ENCODE data around the gene AUTS2. TPM values are rescaled to one million over a fixed set of nuclear protein-coding genes. Genes with fewer than 3 reads are reported as not detected.

AUTS2 gene
- total and polyA plus RNA-seq, 2 of the 8 experiments (the other 6 are each of a cell fraction or from before 2014, with no cell fraction given), result 25.9 to 101 TPM

DNA sequence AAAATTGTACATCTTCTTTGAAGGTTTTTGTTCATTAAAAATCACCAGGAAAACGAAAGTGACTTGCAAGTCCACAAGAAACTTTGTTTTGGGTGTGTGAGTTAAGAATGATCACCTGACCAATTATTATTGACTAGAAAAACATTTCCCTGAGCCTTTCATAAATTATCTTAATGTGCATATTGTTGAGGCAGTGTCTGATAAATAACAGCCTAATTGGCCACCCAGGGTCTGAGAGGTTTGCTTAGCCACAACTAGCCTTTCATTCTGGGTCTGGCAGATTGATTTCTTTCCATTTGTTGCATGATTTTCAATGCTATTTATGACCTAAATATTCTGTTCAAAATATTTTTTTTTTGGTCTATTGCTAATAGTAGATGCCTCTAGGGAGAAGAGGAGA, 152.8 kb downstream of the AUTS2 start:
- H3K23ac ChIP-seq (ENCODE audit: insufficient read length), result no peak overlapping the region
- FAIRE-seq, result no peak
- TF ChIP-seq CBX5 (IDR thresholded peaks at IDR 0.05; ENCODE audit: low read depth, low read length), result no peak
- TF ChIP-seq, protein P1, sequence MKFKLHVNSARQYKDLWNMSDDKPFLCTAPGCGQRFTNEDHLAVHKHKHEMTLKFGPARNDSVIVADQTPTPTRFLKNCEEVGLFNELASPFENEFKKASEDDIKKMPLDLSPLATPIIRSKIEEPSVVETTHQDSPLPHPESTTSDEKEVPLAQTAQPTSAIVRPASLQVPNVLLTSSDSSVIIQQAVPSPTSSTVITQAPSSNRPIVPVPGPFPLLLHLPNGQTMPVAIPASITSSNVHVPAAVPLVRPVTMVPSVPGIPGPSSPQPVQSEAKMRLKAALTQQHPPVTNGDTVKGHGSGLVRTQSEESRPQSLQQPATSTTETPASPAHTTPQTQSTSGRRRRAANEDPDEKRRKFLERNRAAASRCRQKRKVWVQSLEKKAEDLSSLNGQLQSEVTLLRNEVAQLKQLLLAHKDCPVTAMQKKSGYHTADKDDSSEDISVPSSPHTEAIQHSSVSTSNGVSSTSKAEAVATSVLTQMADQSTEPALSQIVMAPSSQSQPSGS (IDR thresholded peaks at IDR 0.05; ENCODE audit: low read length), result no peak
- no peak for TF ChIP-seq POLR2AphosphoS5 (IDR thresholded peaks at IDR 0.05; ENCODE audit: low read depth, low read length)
- TF ChIP-seq SUZ12 (IDR thresholded peaks at IDR 0.05; ENCODE audit: low read length), result no peak
- TF ChIP-seq JUN (IDR thresholded peaks at IDR 0.05; ENCODE audit: low read depth, low read length), result no peak
- TF ChIP-seq CREB1 (IDR thresholded peaks at IDR 0.05), result no peak
- no peak for TF ChIP-seq NRF1 (IDR thresholded peaks at IDR 0.05; ENCODE audit: low read depth, low read length)
- no peak for TF ChIP-seq POU5F1 (IDR thresholded peaks at IDR 0.05; ENCODE audit: low read depth, low read length)
- no peak for TF ChIP-seq NANOG (IDR thresholded peaks at IDR 0.05; ENCODE audit: insufficient read depth, low read depth, low read length, poor library complexity, severe bottlenecking)
- no peak for TF ChIP-seq TAF7 (optimal IDR thresholded peaks at IDR 0.05; ENCODE audit: borderline replicate concordance, low read depth, low read length)
- TF ChIP-seq SIN3A (conservative IDR thresholded peaks at IDR 0.05 in 1 of 2, IDR thresholded peaks at IDR 0.05 in 1 of 2; ENCODE audit: low read depth in 1 of 2, low read length in 2 of 2), result no peak
- TF ChIP-seq BCL11A (IDR thresholded peaks at IDR 0.05; ENCODE audit: low read depth in 2 of 2, low read length in 2 of 2), result no peak
- TF ChIP-seq RAD21 (IDR thresholded peaks at IDR 0.05 in 1 of 2, conservative IDR thresholded peaks at IDR 0.05 in 1 of 2; ENCODE audit: low read depth in 2 of 2, low read length in 2 of 2), result no peak

More for the DNA sequence above, 152.8 kb downstream of the AUTS2 start:
- ChIA-PET POLR2A (ENCODE audit: partially characterized antibody) (no interaction called here), CTCF (ENCODE audit: partially characterized antibody) (no interaction called here)
- no peak overlapping the region for H3K27ac ChIP-seq (ENCODE audit: low read depth, low read length)
- H4K8ac ChIP-seq (ENCODE audit: extremely low read depth, insufficient read depth, low read length), result no peak overlapping the region
- H2BK5ac ChIP-seq (ENCODE audit: low read depth, low read length), result no peak overlapping the region
- no peak overlapping the region for H3K14ac ChIP-seq (ENCODE audit: insufficient read length)
- H3K36me3 ChIP-seq (ENCODE audit: control insufficient read depth in 2 of 4, insufficient read depth in 4 of 4, low read length in 3 of 4), result no peaks in the 10 kb centered on the region
- H3K4me3 ChIP-seq (ENCODE audit: extremely low read depth in 1 of 4, insufficient read depth in 2 of 4, low read depth in 3 of 4, low read length in 4 of 4), result no peak overlapping the region
- H3K4me2 ChIP-seq (ENCODE audit: insufficient read depth in 1 of 2, low read depth in 2 of 2, low read length in 2 of 2), result no peak overlapping the region
- no peaks in the 10 kb centered on the region for H4K20me1 ChIP-seq (replicated peaks in 1 of 2; ENCODE audit: control insufficient read depth in 1 of 2, insufficient read depth in 2 of 2, low read length in 2 of 2)
- no peak overlapping the region for H2BK120ac ChIP-seq (replicated peaks; ENCODE audit: low read depth, low read length)
- no peak overlapping the region for H4K91ac ChIP-seq (replicated peaks; ENCODE audit: insufficient read length, low read length)
- no peak overlapping the region for H2AK5ac ChIP-seq (ENCODE audit: low read depth, low read length)
- no peak overlapping the region for H4K5ac ChIP-seq (ENCODE audit: insufficient read length, low read depth, low read length)
- no peaks in the 10 kb centered on the region for H3K79me2 ChIP-seq (ENCODE audit: control insufficient read depth in 1 of 2, insufficient read depth in 2 of 2, low read length in 2 of 2)
- DNase-seq (ENCODE audit: low read depth in 1 of 2, low spot score in 2 of 2), result no peak
- no peaks in the 10 kb centered on the region for H3K27me3 ChIP-seq (replicated peaks in 1 of 4; ENCODE audit: control insufficient read depth in 3 of 4, extremely low read depth in 1 of 4, insufficient read depth in 3 of 4, low read length in 3 of 4)
- no peak overlapping the region for H3K9ac ChIP-seq (replicated peaks in 1 of 4; ENCODE audit: extremely low read depth in 1 of 4, low read depth in 3 of 4, low read length in 3 of 4)
- H3K9me3 ChIP-seq (ENCODE audit: insufficient read depth in 2 of 2, low read depth in 1 of 2, low read length in 1 of 2), result no peaks in the 10 kb centered on the region
- no peak overlapping the region for H2AFZ ChIP-seq (ENCODE audit: low read length)
- H3K56ac ChIP-seq (replicated peaks; ENCODE audit: insufficient read length, low read depth, low read length), result no peak overlapping the region
- no peak overlapping the region for H3K4ac ChIP-seq (replicated peaks; ENCODE audit: insufficient read length, low read depth, low read length)
- H3K4me1 ChIP-seq (replicated peaks in 1 of 4; ENCODE audit: control insufficient read depth in 3 of 4, insufficient read depth in 4 of 4, low read length in 3 of 4), result peaks cover 0 to 6% (median under 1%) of the 10 kb centered on the region in 4 experiments; a peak in 3 of 7 replicates
- H2BK20ac ChIP-seq (ENCODE audit: low read length), result no peak overlapping the region
- H2BK15ac ChIP-seq (ENCODE audit: low read length), result no peak overlapping the region
- no peak overlapping the region for H2BK12ac ChIP-seq (ENCODE audit: low read depth, low read length)
- WGBS, 2 experiments (ENCODE audit: extremely low coverage in 1 of 2, insufficient coverage in 1 of 2, insufficient read length in 1 of 2, insufficient replicate concordance in 2 of 2, low coverage in 1 of 2, low lambda C conversion rate in 2 of 2, missing lambda C conversion rate in 1 of 2), result 84% methylated on average over 1 of the region's 1 CpG; no CpG with 5 or more reads in 1 of the 2 experiments
- H3K79me1 ChIP-seq (ENCODE audit: low read depth, low read length), result no peaks in the 10 kb centered on the region
- no peak overlapping the region for H3K18ac ChIP-seq (ENCODE audit: extremely low read depth, low read length)
- no peaks in the 10 kb centered on the region; the same call in 1 of the 2 replicates for H3K23me2 ChIP-seq (ENCODE audit: low read depth, low read length)
